ENCODE data around the gene LITAF. TPM values are rescaled to one million over a fixed set of nuclear protein-coding genes. Genes with fewer than 3 reads are reported as not detected.
A peak's percentile ranks its signal among the peaks of the same experiment; 100 is the strongest.

Gene LITAF
- total RNA-seq, 1 experiment from 2014 or later: 29.8 TPM

- DNase-seq (ENCODE audit: low read depth): no peak
These were observed 33.3 kb downstream of the LITAF start for GRCh38 chr16:11553371-11553770.

DNA sequence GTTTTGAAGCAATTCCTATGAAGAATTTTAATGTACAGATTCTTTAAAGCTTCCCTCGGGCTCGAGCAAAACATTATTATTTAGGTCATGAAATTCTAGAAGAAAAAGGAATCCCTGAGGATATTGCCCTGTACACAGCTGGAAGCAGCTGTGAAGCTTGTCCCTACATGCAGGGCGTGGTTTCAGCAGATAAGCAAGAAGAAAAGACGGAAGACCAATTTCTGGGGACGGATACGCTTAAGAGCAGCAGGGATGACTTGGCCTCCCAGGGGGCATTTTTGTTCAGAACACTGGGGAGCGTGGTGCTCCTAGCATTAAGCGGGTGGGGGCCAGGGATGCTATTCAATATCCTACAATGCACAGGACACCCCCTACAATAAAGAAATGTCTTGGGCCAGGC lies 34.3 kb downstream of the LITAF start:
- no peak for DNase-seq (ENCODE audit: low read depth)

DNA sequence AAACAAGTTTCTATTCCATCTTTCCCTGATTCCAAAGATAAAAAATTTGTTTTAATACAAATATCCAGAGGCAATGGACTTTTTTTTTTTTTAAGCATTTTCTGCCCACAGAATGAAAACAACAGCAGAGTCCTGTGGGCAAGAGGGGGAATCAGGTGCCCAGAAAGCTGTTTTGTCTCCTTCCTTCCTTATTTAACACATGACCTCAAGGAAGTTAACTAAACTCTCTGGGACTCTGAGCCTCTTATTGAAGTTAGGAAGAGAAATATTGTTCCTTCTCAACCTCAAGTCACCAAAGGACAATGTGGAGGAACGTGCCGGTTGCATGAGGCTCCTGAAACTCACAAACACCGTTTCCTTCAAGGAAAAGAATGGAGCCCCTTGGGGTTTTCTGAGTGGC lies 34.9 kb downstream of the LITAF start:
- DNase-seq (ENCODE audit: low read depth): no peak

GRCh38 chr16:11550791-11551498 lies 35.8 kb downstream of the LITAF start:
- no peak for DNase-seq (ENCODE audit: low read depth)

DNA sequence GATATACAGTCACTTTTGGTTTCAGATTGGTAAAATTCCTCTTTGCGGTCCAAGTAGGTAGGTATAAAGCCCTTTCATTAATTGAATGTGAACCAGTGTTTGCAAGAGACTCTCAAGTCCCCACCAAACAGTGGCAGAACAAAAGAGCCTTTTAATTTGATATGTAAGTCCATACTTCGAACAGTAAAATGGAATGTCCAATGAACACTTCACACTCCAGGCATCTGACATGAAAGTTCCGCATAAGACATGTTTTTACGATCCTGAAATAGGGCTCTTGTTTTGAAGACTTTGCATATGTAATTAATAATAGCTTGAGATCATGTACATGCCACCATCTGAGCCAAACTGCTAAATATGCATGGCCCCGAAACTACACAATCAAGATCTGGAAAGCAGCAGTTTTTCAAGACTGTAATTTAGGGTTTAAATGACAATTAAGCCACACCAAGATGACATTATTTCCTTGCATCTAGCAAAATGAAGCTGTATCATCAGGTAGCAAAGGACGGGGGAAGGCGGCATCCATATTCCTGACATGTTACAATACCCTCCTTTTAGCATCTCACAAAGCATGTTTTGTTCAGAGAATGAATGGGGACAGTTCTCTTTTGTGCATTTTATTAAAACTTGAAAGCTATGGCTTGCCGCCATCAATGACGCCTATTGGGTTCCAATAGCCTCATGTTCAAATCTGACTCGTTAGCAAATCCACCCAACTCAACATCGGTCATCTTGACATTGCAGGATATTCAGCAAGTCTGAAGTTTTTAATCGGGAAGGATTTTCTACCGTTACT lies 39.4 kb downstream of the LITAF start:
- no peak for DNase-seq (ENCODE audit: low read depth)

DNA sequence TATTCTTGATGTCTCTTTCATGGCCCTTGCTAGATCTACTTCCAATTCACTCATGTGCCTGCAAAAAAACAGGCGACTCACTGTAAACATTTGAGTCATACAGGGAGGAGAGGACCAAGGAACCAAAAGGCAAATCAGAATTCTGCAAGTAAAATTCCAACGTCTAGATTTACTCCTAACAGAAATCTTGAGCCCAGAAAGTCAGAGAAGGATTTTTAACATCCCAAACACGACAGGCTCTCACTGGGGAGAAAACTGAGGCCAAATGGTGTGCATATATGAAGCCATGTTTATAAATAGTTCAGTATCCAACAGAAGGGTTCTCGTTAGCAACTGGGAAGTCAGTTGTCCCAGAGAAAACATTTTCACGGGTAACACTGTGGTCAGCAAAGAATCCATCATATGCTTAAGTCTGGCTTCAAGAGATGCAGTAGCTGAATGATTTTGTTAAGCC lies 40.1 kb downstream of the LITAF start:
- DNase-seq (ENCODE audit: low read depth): peak; percentile 18

- DNase-seq (ENCODE audit: low read depth): no peak
These were observed 42.9 kb downstream of the LITAF start for GRCh38 chr16:11543661-11544393.

DNA sequence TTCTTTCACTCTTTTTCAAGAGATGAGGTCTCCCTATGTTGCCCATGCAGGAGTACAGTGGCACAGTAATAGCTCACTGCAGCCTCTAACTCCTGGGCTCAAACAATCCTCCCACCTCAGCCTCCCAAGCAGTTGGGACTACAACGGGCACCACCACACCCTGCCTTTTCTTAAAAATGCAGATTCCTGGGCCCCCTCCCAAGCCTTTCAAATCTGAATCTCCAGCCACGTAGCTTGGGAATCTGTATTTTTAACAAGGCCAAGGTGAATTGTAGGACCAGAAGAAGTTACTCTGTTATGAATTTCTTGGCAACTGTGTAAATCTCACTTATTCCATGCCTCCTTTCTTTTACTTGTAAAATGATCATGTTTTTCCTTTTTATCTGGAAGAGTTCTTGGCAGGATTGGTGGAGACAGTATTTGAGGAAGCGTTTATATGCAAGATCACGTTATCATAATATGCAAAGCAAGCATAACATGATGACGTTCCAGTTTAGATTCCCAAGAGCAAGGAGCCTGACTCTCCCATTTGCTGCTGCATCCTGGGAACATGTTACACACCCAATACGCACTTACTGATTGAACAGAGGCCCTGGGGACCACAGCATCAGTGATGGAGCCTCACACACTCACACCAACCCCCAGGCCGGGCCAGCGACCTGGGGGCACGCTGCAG lies 44.5 kb downstream of the LITAF start:
- no peak for DNase-seq (ENCODE audit: low read depth)

DNA sequence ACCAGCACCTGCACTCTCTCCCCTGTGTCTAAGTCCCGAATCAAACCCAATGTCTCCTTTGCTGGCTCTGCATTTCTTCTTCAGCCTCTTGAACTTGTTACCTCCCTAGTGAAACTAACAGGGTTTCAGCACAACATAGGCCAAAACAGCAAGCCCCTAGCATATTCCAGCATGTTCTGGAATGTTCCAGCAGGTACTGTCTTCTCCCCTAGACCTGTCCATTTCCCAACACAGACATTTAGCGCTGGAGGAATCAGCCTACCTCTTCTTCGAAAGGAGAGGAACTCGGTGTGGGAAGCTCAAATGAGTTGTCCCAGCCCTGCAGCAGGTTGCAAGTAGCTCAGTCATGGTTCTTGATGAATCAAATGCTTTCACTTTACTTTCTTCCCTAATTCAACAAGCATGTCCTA lies 47.1 kb downstream of the LITAF start:
- no peak for DNase-seq (ENCODE audit: low read depth)

GRCh38 chr16:11538880-11539279 lies 47.8 kb downstream of the LITAF start:
- no peak for DNase-seq (ENCODE audit: low read depth)

- DNase-seq (ENCODE audit: low read depth): no peak
These were observed 50.4 kb downstream of the LITAF start for GRCh38 chr16:11536104-11536866.

DNA sequence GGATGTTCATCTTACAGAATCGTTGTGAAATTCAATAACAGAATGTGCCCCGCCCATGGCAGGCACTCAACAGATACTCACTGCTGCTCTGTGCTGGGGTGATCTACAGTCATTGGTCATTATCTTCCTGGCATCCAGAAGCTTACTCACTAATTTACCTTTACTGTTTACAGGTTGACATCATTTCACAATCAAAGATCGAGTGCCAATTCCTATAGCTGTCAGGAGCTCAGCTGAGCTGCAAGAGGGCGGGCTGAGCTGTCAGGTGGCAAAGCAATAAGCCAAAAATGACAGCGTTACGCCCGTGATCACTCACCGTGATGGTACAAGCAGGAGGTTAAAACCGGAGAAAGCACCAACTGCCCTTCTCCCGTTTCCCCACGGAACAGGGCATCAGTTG lies 51.2 kb downstream of the LITAF start:
- no peak for DNase-seq (ENCODE audit: low read depth)

DNA sequence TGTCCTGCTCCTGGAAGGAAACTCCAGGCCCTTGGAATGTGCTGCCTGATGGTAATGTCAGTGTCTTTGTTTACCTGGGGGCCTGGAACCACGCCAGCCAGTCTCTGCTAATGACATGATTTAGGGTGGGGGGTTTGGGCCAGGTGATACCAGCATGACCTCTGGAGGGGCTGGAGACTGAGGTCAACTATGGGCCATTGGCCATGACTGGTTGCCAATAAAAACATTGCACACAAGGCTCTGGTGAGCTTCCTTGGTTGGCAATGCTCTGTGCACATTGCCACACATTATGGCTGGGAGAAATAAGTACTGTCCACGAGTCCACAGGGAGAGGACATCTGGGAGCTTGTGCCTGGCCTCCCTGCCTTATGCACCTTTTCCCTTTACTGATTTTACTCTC lies 52.5 kb downstream of the LITAF start:
- no peak for DNase-seq (ENCODE audit: low read depth)

- DNase-seq (ENCODE audit: low read depth): no peak
These were observed 53.1 kb downstream of the LITAF start for GRCh38 chr16:11533588-11533987.

GRCh38 chr16:11530171-11530940 lies 56.4 kb downstream of the LITAF start:
- peak; percentile 79 for DNase-seq (ENCODE audit: low read depth)

GRCh38 chr16:11529285-11529684 lies 57.4 kb downstream of the LITAF start:
- no peak for DNase-seq (ENCODE audit: low read depth)

GRCh38 chr16:11528053-11528452 lies 58.7 kb downstream of the LITAF start:
- no peak for DNase-seq (ENCODE audit: low read depth)

DNA sequence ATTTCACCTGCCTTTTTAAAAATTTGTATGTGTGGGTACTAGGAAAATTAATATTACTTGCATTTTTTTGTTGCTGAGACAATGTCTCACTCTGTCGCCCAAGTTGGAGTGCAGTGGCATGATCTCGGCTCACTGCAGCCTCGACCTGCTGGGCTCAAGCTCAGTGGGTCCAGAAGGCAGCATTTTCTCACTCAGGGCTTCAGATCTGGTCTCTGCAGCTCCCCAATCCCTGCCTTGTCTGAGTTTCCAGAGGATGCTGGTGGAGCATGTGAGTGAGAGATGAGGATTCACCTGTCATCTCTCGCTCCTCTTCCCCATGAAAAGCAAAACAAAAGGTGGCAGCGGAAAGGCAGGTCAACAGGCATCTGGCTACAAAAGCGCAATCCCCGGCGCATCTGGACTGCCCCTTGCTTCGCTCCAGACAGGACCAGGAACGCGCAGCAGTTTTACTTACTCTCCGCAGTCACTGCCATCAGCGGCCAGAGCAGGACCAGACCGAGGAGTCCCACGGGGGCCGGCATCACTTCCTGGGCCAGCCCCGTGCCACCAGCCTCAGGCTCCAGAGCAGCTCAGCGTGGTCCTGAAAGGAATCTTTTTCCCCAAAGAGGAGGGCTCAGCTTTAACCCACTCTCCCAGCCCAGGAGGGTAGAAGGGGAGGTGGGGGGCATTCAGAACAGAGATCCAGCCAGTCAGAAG lies 59.9 kb downstream of the LITAF start:
- no peak for DNase-seq (ENCODE audit: low read depth)

GRCh38 chr16:11524098-11524760 lies 62.5 kb downstream of the LITAF start:
- no peak for DNase-seq (ENCODE audit: low read depth)
